ENCODE measurements around the gene LPP.

GRCh38 chr3:188214442-188214841 lies 60.5 kb downstream of the LPP start:
- TF ChIP-seq, protein P1, sequence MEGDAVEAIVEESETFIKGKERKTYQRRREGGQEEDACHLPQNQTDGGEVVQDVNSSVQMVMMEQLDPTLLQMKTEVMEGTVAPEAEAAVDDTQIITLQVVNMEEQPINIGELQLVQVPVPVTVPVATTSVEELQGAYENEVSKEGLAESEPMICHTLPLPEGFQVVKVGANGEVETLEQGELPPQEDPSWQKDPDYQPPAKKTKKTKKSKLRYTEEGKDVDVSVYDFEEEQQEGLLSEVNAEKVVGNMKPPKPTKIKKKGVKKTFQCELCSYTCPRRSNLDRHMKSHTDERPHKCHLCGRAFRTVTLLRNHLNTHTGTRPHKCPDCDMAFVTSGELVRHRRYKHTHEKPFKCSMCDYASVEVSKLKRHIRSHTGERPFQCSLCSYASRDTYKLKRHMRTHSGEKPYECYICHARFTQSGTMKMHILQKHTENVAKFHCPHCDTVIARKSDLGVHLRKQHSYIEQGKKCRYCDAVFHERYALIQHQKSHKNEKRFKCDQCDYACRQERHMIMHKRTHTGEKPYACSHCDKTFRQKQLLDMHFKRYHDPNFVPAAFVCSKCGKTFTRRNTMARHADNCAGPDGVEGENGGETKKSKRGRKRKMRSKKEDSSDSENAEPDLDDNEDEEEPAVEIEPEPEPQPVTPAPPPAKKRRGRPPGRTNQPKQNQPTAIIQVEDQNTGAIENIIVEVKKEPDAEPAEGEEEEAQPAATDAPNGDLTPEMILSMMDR (IDR thresholded peaks at IDR 0.05), result no peak
- TF ChIP-seq EZH2 (IDR thresholded peaks at IDR 0.05; ENCODE audit: borderline replicate concordance, insufficient read depth, low read depth, low read length, poor library complexity, severe bottlenecking), result no peak
